ENCODE data around the gene SNX13.

Gene SNX13

GRCh38 chr7:17946591-17946990 is 6.3 kb upstream of the SNX13 start:
- DNase-seq: no peak

- DNase-seq: no peak
Observed at GRCh38 chr7:17944720-17945119, 4.4 kb upstream of the SNX13 start.

- DNase-seq: no peak
Observed at GRCh38 chr7:17943006-17943405, 2.7 kb upstream of the SNX13 start.

- no peak for DNase-seq
Observed at GRCh38 chr7:17942231-17942630, 1.9 kb upstream of the SNX13 start.

- DNase-seq: no peak
Observed at GRCh38 chr7:17940951-17941431, 697 bp upstream of the SNX13 start.

- DNase-seq: peak; percentile 27
Observed at GRCh38 chr7:17939606-17940301, 540 bp downstream of the SNX13 start.

GRCh38 chr7:17939211-17939605 is 1.1 kb downstream of the SNX13 start:
- no peak for DNase-seq

- DNase-seq: no peak
Observed at GRCh38 chr7:17937506-17938120, 2.7 kb downstream of the SNX13 start.

- no peak for DNase-seq
Observed at GRCh38 chr7:17936321-17936720, 4.0 kb downstream of the SNX13 start.

GRCh38 chr7:17934612-17935240 is 5.6 kb downstream of the SNX13 start:
- no peak for DNase-seq

GRCh38 chr7:17934094-17934493 is 6.2 kb downstream of the SNX13 start:
- DNase-seq: no peak

GRCh38 chr7:17932770-17933169 is 7.5 kb downstream of the SNX13 start:
- DNase-seq: no peak

- DNase-seq: no peak
Observed at GRCh38 chr7:17931069-17931468, 9.2 kb downstream of the SNX13 start.

- DNase-seq: no peak
Observed at GRCh38 chr7:17930546-17930945, 9.7 kb downstream of the SNX13 start.

GRCh38 chr7:17929647-17930395 is 10.5 kb downstream of the SNX13 start:
- DNase-seq: no peak

GRCh38 chr7:17928055-17928454 is 12.2 kb downstream of the SNX13 start:
- no peak for DNase-seq

GRCh38 chr7:17921857-17922416 is 18.4 kb downstream of the SNX13 start:
- DNase-seq: no peak

GRCh38 chr7:17917842-17918241 is 22.5 kb downstream of the SNX13 start:
- no peak for DNase-seq

GRCh38 chr7:17916786-17917185 is 23.5 kb downstream of the SNX13 start:
- DNase-seq: no peak

GRCh38 chr7:17915796-17916195 is 24.5 kb downstream of the SNX13 start:
- DNase-seq: no peak

GRCh38 chr7:17915168-17915567 is 25.1 kb downstream of the SNX13 start:
- no peak for DNase-seq

GRCh38 chr7:17913250-17913649 is 27.0 kb downstream of the SNX13 start:
- DNase-seq: no peak

Data from amniotic stem cell (primary cell).